A549 (cell line): ENCODE results near the gene MSANTD1. TPM values are rescaled to one million over a fixed set of nuclear protein-coding genes. Genes with fewer than 3 reads are reported as not detected.

Experiments
- ATAC-seq, 2 experiments: fragments of 200-7000 bp in 1 of 2; fragments of >200 bp in 1 of 2; cut with Nextera tagmentation in 1 of 2; cut with Tn5 transposase in 1 of 2; 3 replicates each; pipeline versions ENCODE4 v1.8.0 to v1.9.1; 2018 to 2020; ENCODE audit warnings: mild to moderate bottlenecking in 1 of 2, moderate library complexity in 1 of 2
- CTCF ChIA-PET: fragments of 300-600 bp; sonication (Branson Sonifier 250); formaldehyde crosslinking; extraction: SDS; loops from one replicate; lab custom pipeline; 2021; ENCODE audit warnings: antibody characterized with exemption, inconsistent platforms; lab: Yijun Ruan, JAX
- POLR2A ChIA-PET: fragments of 350-600 bp; formaldehyde crosslinking; extraction: SDS; loops from one replicate; lab custom pipeline; 2021; ENCODE audit warnings: antibody characterized with exemption, inconsistent platforms; lab: Yijun Ruan, JAX
- DNase-seq, 2 experiments: peaks; one replicate each; pipeline versions ENCODE4 v3.0.0 to v3.0.0-alpha.2; 2011 to 2016; ENCODE audit warnings: low read depth in 1 of 2, low spot score in 1 of 2
- FAIRE-seq: peaks from 2 replicates; lab custom pipeline; 2011; peaks lifted over from hg19 to GRCh38; lab: Jason Lieb, UNC
- H3K27ac ChIP-seq, 2 experiments: fragments of >200 bp; sonication (Bioruptor Twin); formaldehyde crosslinking; 3 replicates each; pipeline ENCODE4 v1.5.1; 2016 to 2017
- H3K4me1 ChIP-seq: fragments of >200 bp; sonication (Bioruptor Twin); formaldehyde crosslinking; 3 replicates; pipeline ENCODE4 v1.6.1; 2016
- H3K4me2 ChIP-seq: fragments of >200 bp; sonication (Bioruptor Twin); formaldehyde crosslinking; 3 replicates; pipeline ENCODE4 v1.6.1; 2016
- H3K4me3 ChIP-seq: fragments of >200 bp; sonication (Bioruptor Twin); formaldehyde crosslinking; 3 replicates; pipeline ENCODE4 v1.5.1; 2016
- H3K9me3 ChIP-seq: fragments of >200 bp; sonication (Bioruptor Twin); formaldehyde crosslinking; 3 replicates; pipeline ENCODE4 v1.6.1; 2016
- BHLHE40 ChIP-seq: IDR thresholded peaks from 2 replicates; pipeline ENCODE4 v1.6.1; 2012; ENCODE audit warnings: low read depth, low read length, inconsistent platforms
- CBX2 ChIP-seq: fragments of 200-600 bp; sonication (generic); IDR thresholded peaks from 2 replicates; pipeline ENCODE4 v1.6.1; 2016; ENCODE audit warnings: low read depth, mild to moderate bottlenecking, borderline replicate concordance
- CEBPB ChIP-seq, 2 experiments: fragments of >200 bp in 1 of 2; sonication (Bioruptor Twin) in 1 of 2; formaldehyde crosslinking in 1 of 2; IDR thresholded peaks; 2 replicates each; pipeline ENCODE4 v1.6.1; 2012 to 2016
- CHD4 ChIP-seq: fragments of 200-600 bp; sonication (generic); IDR thresholded peaks from 2 replicates; pipeline ENCODE4 v1.6.1; 2016; ENCODE audit warnings: antibody characterized with exemption, mild to moderate bottlenecking, borderline replicate concordance
- EHF ChIP-seq: fragments of 250-450 bp; sonication (Bioruptor Pico); IDR thresholded peaks from 2 replicates; pipeline ENCODE4 v1.5.0; 2020; ENCODE audit warnings: mild to moderate bottlenecking
- EHMT2 ChIP-seq: fragments of 200-600 bp; sonication (generic); IDR thresholded peaks from 2 replicates; pipeline ENCODE4 v1.6.1; 2016; ENCODE audit warnings: antibody characterized with exemption, low read depth, mild to moderate bottlenecking, moderate library complexity
- ESRRA ChIP-seq: fragments of 150-350 bp; IDR thresholded peaks from 2 replicates; pipeline ENCODE4 v1.6.1; 2014; ENCODE audit warnings: mild to moderate bottlenecking, low read length, borderline replicate concordance
- FOSB ChIP-seq: fragments of 250-450 bp; sonication (Bioruptor Pico); IDR thresholded peaks from 2 replicates; pipeline ENCODE4 v1.5.0; 2020; ENCODE audit warnings: mild to moderate bottlenecking, moderate library complexity
- GATA3 ChIP-seq: IDR thresholded peaks from 2 replicates; pipeline ENCODE4 v1.6.1; 2012; ENCODE audit warnings: borderline replicate concordance
- HDAC2 ChIP-seq: fragments of 200-600 bp; sonication (generic); IDR thresholded peaks from 2 replicates; pipeline ENCODE4 v1.6.1; 2016
- HOXA7 ChIP-seq: fragments of 250-450 bp; sonication (Bioruptor Pico); IDR thresholded peaks from 2 replicates; pipeline ENCODE4 v1.5.0; 2020; ENCODE audit warnings: mild to moderate bottlenecking, moderate library complexity
- KDM1A ChIP-seq: fragments of 200-600 bp; sonication (generic); IDR thresholded peaks from 2 replicates; pipeline ENCODE4 v1.6.1; 2016; ENCODE audit warnings: low read depth, mild to moderate bottlenecking
- KDM5A ChIP-seq: fragments of 200-600 bp; sonication (generic); IDR thresholded peaks from 2 replicates; pipeline ENCODE4 v1.6.1; 2016; ENCODE audit warnings: antibody characterized with exemption, mild to moderate bottlenecking
- MAFK ChIP-seq: fragments of 450-650 bp; IDR thresholded peaks from 2 replicates; pipeline ENCODE4 v1.6.1; 2014; ENCODE audit not compliant: partially characterized antibody
- MYC ChIP-seq: IDR thresholded peaks from 2 replicates; pipeline ENCODE4 v1.6.1; 2012; ENCODE audit warnings: mild to moderate bottlenecking, inconsistent platforms, low read length, improper control_type of control experiment, borderline replicate concordance
- NR3C1 ChIP-seq: fragments of >200 bp; sonication (Bioruptor Twin); formaldehyde crosslinking; IDR thresholded peaks from 3 replicates; pipeline ENCODE4 v1.6.1; 2017
- PHF8 ChIP-seq: fragments of 200-600 bp; sonication (generic); IDR thresholded peaks from 2 replicates; pipeline ENCODE4 v1.6.1; 2016; ENCODE audit warnings: low read depth, mild to moderate bottlenecking, antibody characterized with exemption, moderate library complexity, borderline replicate concordance
- RAD21 ChIP-seq, 2 experiments: fragments of >200 bp in 1 of 2; sonication (Bioruptor Twin) in 1 of 2; formaldehyde crosslinking in 1 of 2; IDR thresholded peaks in 1 of 2; conservative IDR thresholded peaks in 1 of 2; 2 replicates in 1 of 2; 3 replicates in 1 of 2; pipeline ENCODE4 v1.6.1; 2012 to 2018; ENCODE audit warnings: inconsistent platforms in 1 of 2
- RNF2 ChIP-seq: fragments of 200-600 bp; sonication (generic); IDR thresholded peaks from 2 replicates; pipeline ENCODE4 v1.6.1; 2016; ENCODE audit warnings: low read depth, mild to moderate bottlenecking, antibody characterized with exemption, moderate library complexity, borderline replicate concordance
- TFCP2L1 ChIP-seq: fragments of 250-450 bp; sonication (Bioruptor Pico); IDR thresholded peaks from 2 replicates; pipeline ENCODE4 v1.5.0; 2021; ENCODE audit warnings: mild to moderate bottlenecking
- ZFP36 ChIP-seq: fragments of 450-650 bp; IDR thresholded peaks from 2 replicates; pipeline ENCODE4 v1.6.1; 2014; ENCODE audit warnings: borderline replicate concordance; ENCODE audit not compliant: partially characterized antibody
- WGBS: methylation state at CpG from one replicate; pipeline ENCODE4 v1.1.6; 2017; ENCODE audit errors: missing lambda C conversion rate; 5-methylcytosine and 5-hydroxymethylcytosine counted together
- polyA plus RNA-seq, 4 experiments: library from polyadenylated mRNA; depleted of rRNA in 3 of 4; stranded (reverse); fragments of >200 nt; fragmentation: RNase III in 1 of 4; extraction: RNeasy Plus Mini Kit Qiagen cat#74134 plus additional on column Dnase treatment in 1 of 4; gene quantifications; 2 replicates in 3 of 4; 3 replicates in 1 of 4; pipeline ENCODE4 v1.2.3, GENCODE V29; 2011 to 2017
- TF ChIP-seq, protein P1 (sequence below): fragments of 150-350 bp; IDR thresholded peaks from 2 replicates; pipeline ENCODE4 v1.6.1; 2014; ENCODE audit warnings: low read depth, mild to moderate bottlenecking, low read length

The MSANTD1 gene
- polyA plus RNA-seq, 2 of the 4 experiments (the other 2 are of a cell fraction), result 0.08 to 0.12 TPM

DNA sequence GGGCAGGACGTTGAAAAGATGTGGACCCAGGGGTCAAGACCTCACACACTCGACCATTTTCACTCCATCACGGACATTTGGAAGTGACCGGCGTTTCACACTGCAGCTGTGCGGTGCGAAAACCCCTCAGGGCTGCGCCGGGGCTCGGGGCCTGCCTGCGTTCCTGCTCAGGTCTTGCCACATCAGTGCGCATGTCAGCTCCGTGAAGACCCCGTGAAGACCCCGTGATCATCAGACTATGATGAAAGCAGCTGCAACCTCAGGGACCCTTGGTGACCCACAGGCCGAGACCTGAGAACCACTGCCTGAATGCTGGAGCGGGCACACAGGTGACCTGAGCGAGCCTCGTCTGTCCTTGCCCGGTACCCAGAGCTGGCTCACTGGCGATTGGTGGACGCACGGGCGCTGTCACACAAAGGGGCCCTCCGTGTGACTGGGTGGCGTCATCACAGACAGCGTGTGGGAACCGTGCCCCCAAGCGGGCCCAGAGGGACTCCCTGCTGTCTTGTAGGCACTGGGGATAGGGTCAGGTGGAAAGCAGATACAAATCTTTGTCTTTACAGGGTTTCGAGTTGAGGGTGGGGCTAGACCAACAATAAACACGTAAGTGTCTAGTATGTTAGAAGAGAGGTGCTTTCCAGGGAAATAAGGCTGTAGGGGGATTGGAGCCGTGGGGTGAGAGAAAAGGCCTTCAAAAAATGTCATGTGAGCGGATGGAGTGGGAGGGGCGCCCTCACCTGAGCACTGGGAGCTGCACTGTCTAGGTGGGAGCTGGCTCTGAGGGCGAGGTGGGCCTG lies 12.7 kb downstream of the MSANTD1 start:
- no peak for TF ChIP-seq CBX2
- no peak for TF ChIP-seq EHF (CRISPR knock-in tag)
- TF ChIP-seq CEBPB (IDR thresholded peaks at IDR 0.05), result no peak
- no peak for TF ChIP-seq PHF8
- TF ChIP-seq FOSB (CRISPR knock-in tag), result no peak
- no peak for TF ChIP-seq BHLHE40
- no peak for TF ChIP-seq MYC
- TF ChIP-seq ZFP36, result no peak
- TF ChIP-seq RNF2, result no peak
- TF ChIP-seq, protein P1, sequence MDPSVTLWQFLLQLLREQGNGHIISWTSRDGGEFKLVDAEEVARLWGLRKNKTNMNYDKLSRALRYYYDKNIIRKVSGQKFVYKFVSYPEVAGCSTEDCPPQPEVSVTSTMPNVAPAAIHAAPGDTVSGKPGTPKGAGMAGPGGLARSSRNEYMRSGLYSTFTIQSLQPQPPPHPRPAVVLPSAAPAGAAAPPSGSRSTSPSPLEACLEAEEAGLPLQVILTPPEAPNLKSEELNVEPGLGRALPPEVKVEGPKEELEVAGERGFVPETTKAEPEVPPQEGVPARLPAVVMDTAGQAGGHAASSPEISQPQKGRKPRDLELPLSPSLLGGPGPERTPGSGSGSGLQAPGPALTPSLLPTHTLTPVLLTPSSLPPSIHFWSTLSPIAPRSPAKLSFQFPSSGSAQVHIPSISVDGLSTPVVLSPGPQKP, result no peak
- TF ChIP-seq, all 56 proteins: peak for 0
- POLR2A ChIA-PET, result interaction anchor here (1.0 kb wide), 1 partner anchor 30 kb away, joined by 3 read pairs; no protein-coding TSS in a partner anchor
- WGBS, result 77% methylated on average over 16 of the region's 35 CpGs
- ATAC-seq, result no peak
- no peaks in the 10 kb centered on the region for H3K9me3 ChIP-seq
- no peak overlapping the region for H3K4me2 ChIP-seq
- no peak for DNase-seq
- H3K4me1 ChIP-seq, result no peaks in the 10 kb centered on the region
- FAIRE-seq, result no peak
- no peak overlapping the region for H3K4me3 ChIP-seq
- CTCF ChIA-PET, result no interaction called here
- H3K27ac ChIP-seq, result no peak overlapping the region

DNA sequence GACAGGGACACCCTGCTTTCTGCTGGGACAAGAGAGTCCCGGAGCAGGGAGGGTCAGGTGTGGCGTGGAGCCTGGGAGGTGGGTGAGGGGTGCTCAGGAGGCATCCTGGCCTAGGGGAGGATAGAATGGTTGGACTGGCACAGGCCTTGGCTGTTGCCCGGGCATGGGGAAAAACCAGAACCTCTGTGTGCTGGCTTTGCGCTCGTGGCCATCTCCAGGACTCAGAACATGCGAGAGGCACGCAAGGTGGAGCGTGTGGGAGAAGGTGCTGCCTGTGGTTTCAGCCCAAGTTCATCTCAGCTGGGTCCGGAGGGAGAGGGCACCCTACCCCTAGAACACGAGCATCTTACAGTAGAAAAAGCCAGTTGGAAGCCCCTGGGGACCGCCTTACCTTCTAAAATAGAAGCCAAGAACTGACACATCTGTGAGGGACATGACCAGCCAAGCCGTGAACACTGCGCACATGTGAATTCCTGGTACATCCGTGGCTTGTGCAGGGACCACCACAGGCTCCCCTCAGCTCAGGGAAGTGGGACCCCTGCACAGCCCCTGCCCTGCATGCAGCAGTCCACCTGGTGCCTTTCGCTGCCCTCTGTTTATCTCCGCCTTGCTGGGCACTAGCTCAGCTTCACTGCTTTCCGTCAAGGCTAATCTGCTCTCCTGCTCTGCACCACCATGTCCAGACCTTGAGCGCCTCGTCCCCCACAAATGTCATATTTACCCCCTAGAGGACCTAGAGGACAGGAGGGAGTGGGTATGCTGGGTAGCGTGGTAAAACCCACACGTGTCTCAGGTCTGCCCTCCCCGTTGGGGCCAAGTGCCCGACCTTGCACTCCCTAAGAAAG lies 13.5 kb downstream of the MSANTD1 start:
- 65% methylated on average over 19 of the region's 23 CpGs for WGBS
- Histone ChIP-seq H3K4me3 (no peak overlapping the region), H3K27ac (no peak overlapping the region), H3K4me1 (no peaks in the 10 kb centered on the region), H3K9me3 (no peaks in the 10 kb centered on the region), H3K4me2 (no peak overlapping the region)
- DNase-seq (no peak), ATAC-seq (peak; percentile 19 to 38; a peak in 2 of 6 replicates)
- POLR2A ChIA-PET, result no interaction called here
- CTCF ChIA-PET, result no interaction called here
- TF ChIP-seq KDM1A (no peak), CHD4 (no peak), KDM5A (no peak), HDAC2 (no peak), ESRRA (no peak), EHMT2 (no peak), TFCP2L1 (CRISPR knock-in tag) (no peak), MAFK (no peak), HOXA7 (CRISPR knock-in tag) (no peak), NR3C1 (no peak), PHF8 (no peak), RAD21 (conservative IDR thresholded peaks at IDR 0.05 in 1 of 2, IDR thresholded peaks at IDR 0.05 in 1 of 2) (no peak), GATA3 (no peak)
- TF ChIP-seq, all 56 proteins: peak for 0
- no peak for FAIRE-seq
